Measurements from ENCODE around the gene KIAA1614. TPM values are rescaled to one million over a fixed set of nuclear protein-coding genes. Genes with fewer than 3 reads are reported as not detected.

The KIAA1614 gene
- total RNA-seq, 2 experiments from 2014 or later, result 0.06 to 0.80 TPM

DNA sequence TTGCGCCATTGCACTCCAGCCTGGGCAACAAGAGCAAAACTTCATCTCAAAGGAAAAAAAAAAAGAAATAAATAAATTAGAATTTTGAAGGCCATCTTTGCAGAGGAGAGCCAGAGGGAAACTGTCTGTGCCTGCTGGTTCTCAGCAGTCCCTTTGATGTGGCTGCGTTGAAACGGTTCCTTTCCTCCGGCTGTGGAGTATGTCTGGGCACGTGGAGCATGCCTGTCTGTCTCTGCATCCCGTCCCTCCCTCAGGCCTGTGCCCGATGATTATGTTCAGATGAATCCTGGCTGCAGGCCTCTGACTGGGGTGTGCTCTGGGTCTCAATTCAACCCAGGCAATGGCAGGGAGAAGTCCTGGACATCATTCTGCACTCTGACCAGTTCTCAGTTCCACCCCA is 33.4 kb downstream of the KIAA1614 start:
- H3K4me1 ChIP-seq (ENCODE audit: insufficient read depth, low read length, poor library complexity, severe bottlenecking), result no peaks in the 10 kb centered on the region
- H2AFZ ChIP-seq (ENCODE audit: low read length), result no peak overlapping the region
- POLR2A ChIA-PET, result no interaction called here
- no peak overlapping the region for H3K27ac ChIP-seq (ENCODE audit: low read depth, low read length, poor library complexity, severe bottlenecking)
- DNase-seq (ENCODE audit: low spot score), result no peak
- no peaks in the 10 kb centered on the region for H3K9me2 ChIP-seq (ENCODE audit: insufficient read depth, low read length)
- no peak overlapping the region for H3K4me2 ChIP-seq (ENCODE audit: low read length)
- no peaks in the 10 kb centered on the region for H3K36me3 ChIP-seq (ENCODE audit: insufficient read depth, low read length)
- no peaks in the 10 kb centered on the region for H3K9me3 ChIP-seq (ENCODE audit: low read length)
- intact Hi-C loops (cut with micrococcal nuclease; ENCODE audit: unreplicated experiment), result no loop called here
- TF ChIP-seq, protein P1, sequence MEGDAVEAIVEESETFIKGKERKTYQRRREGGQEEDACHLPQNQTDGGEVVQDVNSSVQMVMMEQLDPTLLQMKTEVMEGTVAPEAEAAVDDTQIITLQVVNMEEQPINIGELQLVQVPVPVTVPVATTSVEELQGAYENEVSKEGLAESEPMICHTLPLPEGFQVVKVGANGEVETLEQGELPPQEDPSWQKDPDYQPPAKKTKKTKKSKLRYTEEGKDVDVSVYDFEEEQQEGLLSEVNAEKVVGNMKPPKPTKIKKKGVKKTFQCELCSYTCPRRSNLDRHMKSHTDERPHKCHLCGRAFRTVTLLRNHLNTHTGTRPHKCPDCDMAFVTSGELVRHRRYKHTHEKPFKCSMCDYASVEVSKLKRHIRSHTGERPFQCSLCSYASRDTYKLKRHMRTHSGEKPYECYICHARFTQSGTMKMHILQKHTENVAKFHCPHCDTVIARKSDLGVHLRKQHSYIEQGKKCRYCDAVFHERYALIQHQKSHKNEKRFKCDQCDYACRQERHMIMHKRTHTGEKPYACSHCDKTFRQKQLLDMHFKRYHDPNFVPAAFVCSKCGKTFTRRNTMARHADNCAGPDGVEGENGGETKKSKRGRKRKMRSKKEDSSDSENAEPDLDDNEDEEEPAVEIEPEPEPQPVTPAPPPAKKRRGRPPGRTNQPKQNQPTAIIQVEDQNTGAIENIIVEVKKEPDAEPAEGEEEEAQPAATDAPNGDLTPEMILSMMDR (conservative IDR thresholded peaks at IDR 0.05; ENCODE audit: low read length), result no peak
- TF ChIP-seq EZH2phosphoT487 (IDR thresholded peaks at IDR 0.05; ENCODE audit: borderline replicate concordance, low read depth, low read length), result no peak
- CTCF ChIA-PET (ENCODE audit: unreplicated experiment), result no interaction called here
- no peaks in the 10 kb centered on the region for H4K20me1 ChIP-seq (ENCODE audit: insufficient read depth, low read length)
- no peak overlapping the region for H3K4me3 ChIP-seq (ENCODE audit: low read depth, low read length, poor library complexity, severe bottlenecking)
- H3K79me2 ChIP-seq (ENCODE audit: insufficient read depth, low read depth, low read length), result no peaks in the 10 kb centered on the region
- no TSS peak for BruUV-seq (replicated peaks)

GRCh38 chr1:180946541-180947498 is 34.1 kb downstream of the KIAA1614 start:
- no peak overlapping the region for H3K4me2 ChIP-seq (ENCODE audit: low read length)
- H3K79me2 ChIP-seq (ENCODE audit: insufficient read depth, low read depth, low read length), result no peaks in the 10 kb centered on the region
- DNase-seq (ENCODE audit: low spot score), result no peak
- H3K9me3 ChIP-seq (ENCODE audit: low read length), result no peaks in the 10 kb centered on the region
- ChIA-PET CTCF (ENCODE audit: unreplicated experiment) (no interaction called here), POLR2A (no interaction called here)
- H3K36me3 ChIP-seq (ENCODE audit: insufficient read depth, low read length), result no peaks in the 10 kb centered on the region
- no peak overlapping the region for H2AFZ ChIP-seq (ENCODE audit: low read length)
- no peaks in the 10 kb centered on the region for H4K20me1 ChIP-seq (ENCODE audit: insufficient read depth, low read length)
- H3K9me2 ChIP-seq (ENCODE audit: insufficient read depth, low read length), result no peaks in the 10 kb centered on the region
- intact Hi-C loops (cut with micrococcal nuclease; ENCODE audit: unreplicated experiment), result no loop called here
- H3K4me1 ChIP-seq (ENCODE audit: insufficient read depth, low read length, poor library complexity, severe bottlenecking), result no peaks in the 10 kb centered on the region
- no peak overlapping the region for H3K27ac ChIP-seq (ENCODE audit: low read depth, low read length, poor library complexity, severe bottlenecking)
- no peak overlapping the region for H3K4me3 ChIP-seq (ENCODE audit: low read depth, low read length, poor library complexity, severe bottlenecking)
- no TSS peak for BruUV-seq (replicated peaks)
- TF ChIP-seq EZH2phosphoT487 (IDR thresholded peaks at IDR 0.05; ENCODE audit: borderline replicate concordance, low read depth, low read length), result no peak

DNA sequence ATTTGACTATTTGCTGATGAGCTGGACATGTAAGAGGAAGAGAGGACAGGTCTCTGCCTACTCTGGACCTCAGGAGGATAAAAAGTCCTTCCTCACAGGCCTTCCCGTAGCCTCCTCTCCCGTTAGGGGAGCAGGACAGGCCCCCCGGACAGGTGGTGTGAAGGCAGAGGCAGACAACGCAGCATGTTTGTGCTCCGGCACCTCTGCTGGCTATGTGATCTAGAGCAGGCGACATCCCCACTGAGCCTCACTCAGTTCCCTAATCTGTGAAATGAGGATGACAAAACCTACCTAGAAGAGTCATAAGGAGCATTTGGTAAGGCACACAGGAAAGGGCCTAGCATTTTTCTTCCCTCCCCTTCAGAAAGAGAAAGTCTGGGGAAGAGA is 34.8 kb downstream of the KIAA1614 start:
- BruUV-seq (replicated peaks), result no TSS peak
- Histone ChIP-seq H3K36me3 (ENCODE audit: insufficient read depth, low read length) (no peaks in the 10 kb centered on the region), H2AFZ (ENCODE audit: low read length) (no peak overlapping the region), H3K4me1 (ENCODE audit: insufficient read depth, low read length, poor library complexity, severe bottlenecking) (no peaks in the 10 kb centered on the region), H3K4me2 (ENCODE audit: low read length) (no peak overlapping the region), H3K9me3 (ENCODE audit: low read length) (no peaks in the 10 kb centered on the region), H3K9me2 (ENCODE audit: insufficient read depth, low read length) (no peaks in the 10 kb centered on the region), H4K20me1 (ENCODE audit: insufficient read depth, low read length) (no peaks in the 10 kb centered on the region), H3K79me2 (ENCODE audit: insufficient read depth, low read depth, low read length) (no peaks in the 10 kb centered on the region), H3K4me3 (ENCODE audit: low read depth, low read length, poor library complexity, severe bottlenecking) (no peak overlapping the region), H3K27ac (ENCODE audit: low read depth, low read length, poor library complexity, severe bottlenecking) (no peak overlapping the region)
- intact Hi-C loops (cut with micrococcal nuclease; ENCODE audit: unreplicated experiment), result no loop called here
- TF ChIP-seq, protein P1 (conservative IDR thresholded peaks at IDR 0.05; ENCODE audit: low read length), result no peak
- no peak for TF ChIP-seq EZH2phosphoT487 (IDR thresholded peaks at IDR 0.05; ENCODE audit: borderline replicate concordance, low read depth, low read length)
- CTCF ChIA-PET (ENCODE audit: unreplicated experiment), result interaction anchor here (0.6 kb wide), 1 partner anchor 75 kb away, joined by 5 read pairs; no protein-coding TSS in a partner anchor
- POLR2A ChIA-PET, result no interaction called here
- DNase-seq (ENCODE audit: low spot score), result no peak
